Thyroid gland (tissue), 4 donors: ENCODE data around the gene MYLK.

Experiments
- POLR2A ChIP-seq, 2 donors: fragments of 450-650 bp; IDR thresholded peaks; one replicate each; pipeline ENCODE4 v1.6.1; 2017; ENCODE audit warnings: antibody characterized with exemption in 2 of 2, mild to moderate bottlenecking in 2 of 2, moderate library complexity in 1 of 2
- TF ChIP-seq, protein P1 (sequence below), 6 experiments: fragments of 200-600 bp in 3 of 6; fragments of 450-650 bp in 3 of 6; sonication (generic) in 3 of 6; IDR thresholded peaks; one replicate each; pipeline ENCODE4 v1.5.1; 2016 to 2019; ENCODE audit warnings: antibody characterized with exemption in 6 of 6, mild to moderate bottlenecking in 2 of 6, inconsistent platforms in 1 of 6, moderate library complexity in 1 of 6

- TF ChIP-seq, protein P1, sequence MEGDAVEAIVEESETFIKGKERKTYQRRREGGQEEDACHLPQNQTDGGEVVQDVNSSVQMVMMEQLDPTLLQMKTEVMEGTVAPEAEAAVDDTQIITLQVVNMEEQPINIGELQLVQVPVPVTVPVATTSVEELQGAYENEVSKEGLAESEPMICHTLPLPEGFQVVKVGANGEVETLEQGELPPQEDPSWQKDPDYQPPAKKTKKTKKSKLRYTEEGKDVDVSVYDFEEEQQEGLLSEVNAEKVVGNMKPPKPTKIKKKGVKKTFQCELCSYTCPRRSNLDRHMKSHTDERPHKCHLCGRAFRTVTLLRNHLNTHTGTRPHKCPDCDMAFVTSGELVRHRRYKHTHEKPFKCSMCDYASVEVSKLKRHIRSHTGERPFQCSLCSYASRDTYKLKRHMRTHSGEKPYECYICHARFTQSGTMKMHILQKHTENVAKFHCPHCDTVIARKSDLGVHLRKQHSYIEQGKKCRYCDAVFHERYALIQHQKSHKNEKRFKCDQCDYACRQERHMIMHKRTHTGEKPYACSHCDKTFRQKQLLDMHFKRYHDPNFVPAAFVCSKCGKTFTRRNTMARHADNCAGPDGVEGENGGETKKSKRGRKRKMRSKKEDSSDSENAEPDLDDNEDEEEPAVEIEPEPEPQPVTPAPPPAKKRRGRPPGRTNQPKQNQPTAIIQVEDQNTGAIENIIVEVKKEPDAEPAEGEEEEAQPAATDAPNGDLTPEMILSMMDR (IDR thresholded peaks at IDR 0.05), result no peak
- TF ChIP-seq POLR2A (IDR thresholded peaks at IDR 0.05), result no peak
These were observed 68.2 kb downstream of the MYLK start for GRCh38 chr3:123815981-123816380.
